ENCODE results near the gene RGS6. TPM values are rescaled to one million over a fixed set of nuclear protein-coding genes. Genes with fewer than 3 reads are reported as not detected.

Gene RGS6
- total and polyA plus RNA-seq, 2 experiments from 2014 or later: 0.86 to 0.95 TPM

DNA sequence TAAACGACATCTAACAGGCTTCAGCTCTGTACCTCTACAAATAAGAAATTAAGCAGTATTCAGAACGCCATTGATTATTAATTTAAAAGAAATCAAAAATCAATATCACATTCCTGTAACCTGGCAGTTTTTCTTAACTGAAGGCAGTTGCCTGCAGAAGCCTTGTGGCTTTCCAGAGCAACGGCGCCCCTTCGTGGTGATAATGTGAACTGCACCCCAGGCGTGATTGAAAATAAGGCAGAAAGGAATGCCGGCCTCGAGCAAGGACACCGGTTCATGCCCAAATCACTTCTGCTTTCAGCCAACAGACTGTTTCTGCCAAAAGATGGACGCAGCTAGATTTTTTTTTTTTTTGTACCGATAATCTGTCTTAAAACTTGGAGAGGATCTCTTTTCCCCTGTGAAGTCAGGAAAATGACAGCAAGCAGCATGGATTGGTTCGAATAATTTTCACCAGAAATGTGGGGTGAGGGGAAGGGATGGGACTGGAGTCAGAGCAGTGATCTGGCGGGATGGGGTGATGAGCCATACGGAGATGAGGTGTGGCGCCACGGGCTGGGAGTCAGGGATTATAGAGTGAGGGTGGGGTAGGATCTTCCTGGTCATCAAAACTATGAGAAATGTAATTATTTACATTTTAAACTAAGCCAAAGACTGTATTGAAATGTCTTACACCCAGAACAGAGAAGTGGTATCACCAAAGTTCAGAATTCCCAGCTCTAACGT, 488.7 kb downstream of the RGS6 start:
- Histone ChIP-seq H3K27me3 (no peaks in the 10 kb centered on the region), H3K36me3 (no peaks in the 10 kb centered on the region), H3K4me3 (no peak overlapping the region), H3K27ac (no peak overlapping the region), H3K9me3 (ENCODE audit: low read depth) (no peaks in the 10 kb centered on the region), H3K4me1 (ENCODE audit: low read depth) (no peaks in the 10 kb centered on the region)
- TF ChIP-seq, protein P1, sequence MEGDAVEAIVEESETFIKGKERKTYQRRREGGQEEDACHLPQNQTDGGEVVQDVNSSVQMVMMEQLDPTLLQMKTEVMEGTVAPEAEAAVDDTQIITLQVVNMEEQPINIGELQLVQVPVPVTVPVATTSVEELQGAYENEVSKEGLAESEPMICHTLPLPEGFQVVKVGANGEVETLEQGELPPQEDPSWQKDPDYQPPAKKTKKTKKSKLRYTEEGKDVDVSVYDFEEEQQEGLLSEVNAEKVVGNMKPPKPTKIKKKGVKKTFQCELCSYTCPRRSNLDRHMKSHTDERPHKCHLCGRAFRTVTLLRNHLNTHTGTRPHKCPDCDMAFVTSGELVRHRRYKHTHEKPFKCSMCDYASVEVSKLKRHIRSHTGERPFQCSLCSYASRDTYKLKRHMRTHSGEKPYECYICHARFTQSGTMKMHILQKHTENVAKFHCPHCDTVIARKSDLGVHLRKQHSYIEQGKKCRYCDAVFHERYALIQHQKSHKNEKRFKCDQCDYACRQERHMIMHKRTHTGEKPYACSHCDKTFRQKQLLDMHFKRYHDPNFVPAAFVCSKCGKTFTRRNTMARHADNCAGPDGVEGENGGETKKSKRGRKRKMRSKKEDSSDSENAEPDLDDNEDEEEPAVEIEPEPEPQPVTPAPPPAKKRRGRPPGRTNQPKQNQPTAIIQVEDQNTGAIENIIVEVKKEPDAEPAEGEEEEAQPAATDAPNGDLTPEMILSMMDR (IDR thresholded peaks at IDR 0.05; ENCODE audit: low read depth, low read length): peak; percentile 84
- DNase-seq (ENCODE audit: low read depth in 1 of 2, low spot score in 1 of 2): peak; percentile 64 to 79

DNA sequence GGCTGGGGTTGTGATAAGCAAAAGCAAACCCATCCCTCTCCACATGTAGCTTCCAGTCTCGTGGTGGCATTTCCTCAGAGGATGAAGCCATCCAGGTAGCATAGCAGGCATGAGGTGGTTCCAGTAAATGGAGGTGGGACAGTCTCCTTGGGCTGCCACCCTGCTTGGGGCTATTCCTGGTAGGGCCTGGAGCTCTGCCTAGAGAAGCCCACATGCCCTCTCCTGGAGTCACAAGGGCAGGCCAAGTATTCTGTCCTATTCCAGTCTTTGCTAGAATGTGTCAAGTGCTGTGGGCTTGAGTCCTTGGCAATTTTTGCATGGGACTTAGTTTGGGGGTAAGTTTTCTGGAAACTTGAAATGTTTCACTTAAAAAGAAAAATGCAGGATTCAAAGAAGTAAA, 491.7 kb downstream of the RGS6 start:
- no peak for DNase-seq (ENCODE audit: low read depth in 1 of 2, low spot score in 1 of 2)
- no peaks in the 10 kb centered on the region for H3K36me3 ChIP-seq
- TF ChIP-seq, protein P1 (IDR thresholded peaks at IDR 0.05; ENCODE audit: low read depth, low read length): no peak
- H3K4me1 ChIP-seq (ENCODE audit: low read depth): no peaks in the 10 kb centered on the region
- H3K4me3 ChIP-seq: no peak overlapping the region
- H3K9me3 ChIP-seq (ENCODE audit: low read depth): no peaks in the 10 kb centered on the region
- no peak overlapping the region for H3K27ac ChIP-seq
- no peaks in the 10 kb centered on the region for H3K27me3 ChIP-seq

DNA sequence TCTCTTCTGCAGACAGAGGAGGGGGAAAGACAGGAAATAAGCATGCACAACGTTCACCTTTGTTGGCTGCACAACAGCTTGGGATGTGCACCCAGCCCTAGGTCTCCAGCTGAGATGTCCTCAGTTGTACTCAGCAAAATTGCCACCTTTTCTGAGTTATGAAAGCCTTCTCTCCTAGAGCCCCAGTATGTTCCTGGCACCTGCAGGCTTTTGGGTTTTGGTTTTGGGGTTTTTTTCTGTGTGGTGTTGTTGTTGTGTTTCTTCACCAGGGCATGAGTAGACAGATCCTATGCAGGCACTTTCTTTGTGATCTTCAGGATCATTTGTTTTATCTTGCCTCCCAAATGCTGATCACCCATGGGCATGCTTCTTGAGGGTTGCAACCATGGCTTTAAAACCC, 498.2 kb downstream of the RGS6 start:
- Histone ChIP-seq H3K4me3 (no peak overlapping the region), H3K36me3 (no peaks in the 10 kb centered on the region), H3K27me3 (no peaks in the 10 kb centered on the region), H3K4me1 (ENCODE audit: low read depth) (no peaks in the 10 kb centered on the region), H3K27ac (no peak overlapping the region), H3K9me3 (ENCODE audit: low read depth) (no peaks in the 10 kb centered on the region)
- DNase-seq (ENCODE audit: low read depth in 1 of 2, low spot score in 1 of 2): no peak
- TF ChIP-seq, protein P1 (IDR thresholded peaks at IDR 0.05; ENCODE audit: low read depth, low read length): no peak

DNA sequence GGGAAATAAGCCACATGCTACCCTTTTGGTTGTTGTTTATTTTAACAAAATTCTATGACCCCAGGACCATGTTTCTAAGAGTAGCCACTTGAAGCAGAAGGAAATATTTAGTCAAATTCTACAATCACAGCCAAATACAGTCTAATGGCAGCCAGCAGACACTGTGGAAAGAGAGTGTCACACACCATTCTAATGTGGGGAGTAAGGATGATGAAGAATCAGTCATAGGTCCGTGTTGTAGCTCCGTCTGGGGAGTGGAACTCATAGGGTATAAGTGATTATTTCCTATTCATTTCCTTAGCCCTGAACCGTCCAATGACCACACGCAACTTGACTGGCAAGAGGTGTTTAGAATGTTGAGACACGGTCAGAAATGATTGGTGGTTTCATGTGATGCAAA, 500.5 kb downstream of the RGS6 start:
- H3K9me3 ChIP-seq (ENCODE audit: low read depth): no peaks in the 10 kb centered on the region
- DNase-seq (ENCODE audit: low read depth in 1 of 2, low spot score in 1 of 2): no peak
- H3K36me3 ChIP-seq: no peaks in the 10 kb centered on the region
- no peaks in the 10 kb centered on the region for H3K27me3 ChIP-seq
- no peak overlapping the region for H3K27ac ChIP-seq
- H3K4me1 ChIP-seq (ENCODE audit: low read depth): no peaks in the 10 kb centered on the region
- TF ChIP-seq, protein P1 (IDR thresholded peaks at IDR 0.05; ENCODE audit: low read depth, low read length): no peak
- H3K4me3 ChIP-seq: no peak overlapping the region

DNA sequence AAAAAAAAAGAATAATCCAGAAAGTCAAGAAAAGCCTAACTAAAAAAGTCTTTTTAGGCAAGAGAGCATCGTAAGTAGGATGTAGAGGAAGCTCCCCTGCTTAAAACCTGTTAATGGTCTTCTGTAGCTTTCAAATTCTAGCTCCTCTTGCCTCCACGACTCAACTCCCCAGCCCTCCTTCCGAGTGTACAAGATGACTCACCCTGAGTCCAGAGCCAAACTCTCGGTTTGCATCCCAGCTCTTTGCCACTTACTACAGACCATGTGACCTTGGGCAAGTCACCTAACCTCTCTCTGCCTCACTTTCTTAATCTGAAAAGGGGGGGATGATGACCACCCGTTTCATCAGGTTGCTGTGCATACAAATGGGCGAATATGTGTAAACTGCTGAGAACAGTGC, 501.3 kb downstream of the RGS6 start:
- no peaks in the 10 kb centered on the region for H3K27me3 ChIP-seq
- TF ChIP-seq, protein P1 (IDR thresholded peaks at IDR 0.05; ENCODE audit: low read depth, low read length): no peak
- no peak overlapping the region for H3K27ac ChIP-seq

More for the DNA sequence above, 501.3 kb downstream of the RGS6 start:
- H3K4me1 ChIP-seq (ENCODE audit: low read depth): no peaks in the 10 kb centered on the region
- peak in 1 of 2 donors; percentile 13 for DNase-seq (ENCODE audit: low read depth in 1 of 2, low spot score in 1 of 2)
- no peaks in the 10 kb centered on the region for H3K9me3 ChIP-seq (ENCODE audit: low read depth)
- no peak overlapping the region for H3K4me3 ChIP-seq
- no peaks in the 10 kb centered on the region for H3K36me3 ChIP-seq

All from cardiac muscle cell (in vitro differentiated cells and primary cell).